ENCODE data around the gene MCU.

DNA sequence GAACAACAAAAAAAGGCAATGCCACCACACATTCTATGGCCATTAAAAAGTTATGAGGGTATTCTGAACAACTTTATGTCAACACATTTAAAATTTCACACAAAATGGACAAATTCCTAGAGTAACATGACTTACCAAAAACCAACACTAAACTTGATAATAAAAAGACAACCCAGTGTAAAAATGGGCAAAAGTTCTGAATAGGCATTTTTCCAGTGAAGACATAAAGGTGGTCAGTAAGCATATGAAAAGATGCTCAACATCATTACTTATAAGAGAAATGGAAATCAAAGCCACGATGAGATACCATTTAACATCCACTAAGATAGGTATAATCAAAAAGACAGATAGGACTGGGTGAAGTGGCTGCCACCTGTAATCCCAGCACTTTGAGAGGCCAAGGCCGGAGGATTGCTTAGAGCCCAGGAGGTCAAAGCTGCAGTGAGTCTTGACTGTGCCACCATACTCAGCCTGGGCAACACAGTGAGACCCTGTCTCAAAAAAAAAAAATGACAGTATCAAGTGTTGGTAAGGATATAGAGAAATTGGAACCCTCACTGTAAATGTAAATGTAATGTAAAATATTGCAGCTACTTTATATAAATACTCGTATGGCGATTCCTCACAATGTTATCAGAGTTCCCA is 130.5 kb downstream of the MCU start:
- TF ChIP-seq LEF1 (IDR thresholded peaks at IDR 0.05; ENCODE audit: borderline replicate concordance), result no peak
- no peak for TF ChIP-seq SP1 (IDR thresholded peaks at IDR 0.05)
- TF ChIP-seq, protein P1, sequence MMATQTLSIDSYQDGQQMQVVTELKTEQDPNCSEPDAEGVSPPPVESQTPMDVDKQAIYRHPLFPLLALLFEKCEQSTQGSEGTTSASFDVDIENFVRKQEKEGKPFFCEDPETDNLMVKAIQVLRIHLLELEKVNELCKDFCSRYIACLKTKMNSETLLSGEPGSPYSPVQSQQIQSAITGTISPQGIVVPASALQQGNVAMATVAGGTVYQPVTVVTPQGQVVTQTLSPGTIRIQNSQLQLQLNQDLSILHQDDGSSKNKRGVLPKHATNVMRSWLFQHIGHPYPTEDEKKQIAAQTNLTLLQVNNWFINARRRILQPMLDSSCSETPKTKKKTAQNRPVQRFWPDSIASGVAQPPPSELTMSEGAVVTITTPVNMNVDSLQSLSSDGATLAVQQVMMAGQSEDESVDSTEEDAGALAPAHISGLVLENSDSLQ (IDR thresholded peaks at IDR 0.05), result no peak
- TF ChIP-seq ARNT (IDR thresholded peaks at IDR 0.05), result no peak
- no peak for TF ChIP-seq FOXK2 (IDR thresholded peaks at IDR 0.05)
- no peak for TF ChIP-seq TARDBP (IDR thresholded peaks at IDR 0.05)
- no peak for TF ChIP-seq SUZ12 (IDR thresholded peaks at IDR 0.05)
- no peak for TF ChIP-seq FOXA1 (IDR thresholded peaks at IDR 0.05)
- TF ChIP-seq L3MBTL2 (conservative IDR thresholded peaks at IDR 0.05), result no peak
- no peak for TF ChIP-seq FOXM1 (IDR thresholded peaks at IDR 0.05; ENCODE audit: borderline replicate concordance)
- no peak for TF ChIP-seq CTBP1 (IDR thresholded peaks at IDR 0.05; ENCODE audit: borderline replicate concordance)
- TF ChIP-seq ELF4 (IDR thresholded peaks at IDR 0.05), result no peak
- TF ChIP-seq HDGF (IDR thresholded peaks at IDR 0.05; ENCODE audit: borderline replicate concordance), result no peak

All from HEK293T (cell line).